ENCODE results near the gene C1orf198. TPM values are rescaled to one million over a fixed set of nuclear protein-coding genes. Genes with fewer than 3 reads are reported as not detected.

C1orf198 gene
- total RNA-seq, 1 experiment from 2014 or later: 22.9 TPM

- Histone ChIP-seq H3K9me2 (ENCODE audit: insufficient read depth) (no peaks in the 10 kb centered on the region), H3K4me2 (ENCODE audit: low read length) (peak overlapping the region; percentile 23), H3K27me3 (ENCODE audit: insufficient read depth, low read length) (peaks cover 5% of the 10 kb centered on the region; the same call in 1 of the 2 replicates), H3K36me3 (ENCODE audit: control insufficient read depth in 1 of 2, insufficient read depth in 2 of 2, low read length in 2 of 2) (no peaks in the 10 kb centered on the region), H3K27ac (ENCODE audit: low read depth, low read length) (no peak overlapping the region), H3K9me3 (ENCODE audit: control insufficient read depth in 1 of 2, insufficient read depth in 1 of 2, low read depth in 1 of 2, low read length in 2 of 2) (no peaks in the 10 kb centered on the region), H3K4me1 (ENCODE audit: control insufficient read depth in 1 of 2, insufficient read depth in 2 of 2, low read length in 2 of 2) (peaks cover 7 to 22% of the 10 kb centered on the region in 2 experiments; a peak in 3 of 4 replicates), H3K79me2 (ENCODE audit: insufficient read depth, low read length) (no peaks in the 10 kb centered on the region), H2AFZ (ENCODE audit: low read depth, low read length, poor library complexity, severe bottlenecking) (no peak overlapping the region), H3K4me3 (replicated peaks in 1 of 2; ENCODE audit: low read depth in 1 of 2, low read length in 2 of 2) (no peak overlapping the region), H4K20me1 (ENCODE audit: insufficient read depth) (no peaks in the 10 kb centered on the region), H3K9ac (ENCODE audit: low read length) (no peak overlapping the region)
- POLR2A ChIA-PET: no interaction called here
- ATAC-seq (peak; percentile 34; the same call in 1 of the 2 replicates), DNase-seq (ENCODE audit: low read depth, low spot score) (no peak)
- RAD21 ChIA-PET (ENCODE audit: low non-redundant PET in 1 of 2, low total read pairs in 2 of 2, uncharacterized antibody in 2 of 2, unreplicated experiment in 2 of 2): no interaction called here
- intact Hi-C loops (cut with micrococcal nuclease): no loop called here
- no TSS peak for BruUV-seq (replicated peaks)
- TF ChIP-seq ATF3 (IDR thresholded peaks at IDR 0.05) (no peak), CTCF (IDR thresholded peaks at IDR 0.05 in 2 of 3, conservative IDR thresholded peaks at IDR 0.05 in 1 of 3; ENCODE audit: borderline replicate concordance in 1 of 3, insufficient read depth in 1 of 3, low read depth in 2 of 3, low read length in 2 of 3) (no peak), FOSL1 (IDR thresholded peaks at IDR 0.05; ENCODE audit: low read depth) (no peak), MAX (IDR thresholded peaks at IDR 0.05) (no peak), EGR1 (IDR thresholded peaks at IDR 0.05; ENCODE audit: low read depth) (no peak), SRF (IDR thresholded peaks at IDR 0.05; ENCODE audit: low read depth) (no peak), REST (IDR thresholded peaks at IDR 0.05; ENCODE audit: low read depth) (no peak), ZFX (IDR thresholded peaks at IDR 0.05) (no peak), POLR2AphosphoS5 (IDR thresholded peaks at IDR 0.05; ENCODE audit: low read depth, low read length) (no peak), SIN3A (IDR thresholded peaks at IDR 0.05; ENCODE audit: low read depth) (no peak), CBX3 (IDR thresholded peaks at IDR 0.05; ENCODE audit: low read depth) (no peak), EZH2phosphoT487 (IDR thresholded peaks at IDR 0.05; ENCODE audit: borderline replicate concordance) (no peak), ZNF274 (IDR thresholded peaks at IDR 0.05; ENCODE audit: low read depth, low read length) (no peak)
- CTCF ChIA-PET: no interaction called here
These were observed 7.0 kb upstream of the C1orf198 start for GRCh38 chr1:230875370-230875769.

Data from HCT116 (cell line).